Effector CD4-positive, alpha-beta T cell (primary cell): ENCODE results near the gene DCST2.
A peak's percentile ranks its signal among the peaks of the same experiment; 100 is the strongest.

Source experiments
- DNase-seq: peaks from one replicate; pipeline ENCODE4 v3.0.0-alpha.2; 2020
- total RNA-seq: gene quantifications from one replicate; lab custom pipeline; 2026; lab: John Stamatoyannopoulos, UW

The DCST2 gene
- total RNA-seq = 0.75 reads per million

GRCh38 chr1:155033524-155033923 is at the start of gene DCST2, which contains the start of gene DCST1:
Gene DCST2, minus strand, starts transcription at chr1:155033781. Its CDS starts 80 bp downstream, at chr1:155033701.
Gene DCST1, plus strand, starts transcription at chr1:155033824. Its CDS starts 213 bp downstream, at chr1:155034037.
- no peak for DNase-seq

- no peak for DNase-seq
These were observed 49.5 kb upstream of the DCST2 start for GRCh38 chr1:155083052-155083541.

GRCh38 chr1:155082301-155083051 is 48.9 kb upstream of the DCST2 start:
- DNase-seq = no peak

- no peak for DNase-seq
These were observed 48.1 kb upstream of the DCST2 start for GRCh38 chr1:155081472-155082300.

- no peak for DNase-seq
These were observed 47.0 kb upstream of the DCST2 start for GRCh38 chr1:155080312-155081228.

GRCh38 chr1:155079487-155080311 is 46.1 kb upstream of the DCST2 start:
- no peak for DNase-seq

- DNase-seq = no peak
These were observed 45.6 kb upstream of the DCST2 start for GRCh38 chr1:155079210-155079486.

GRCh38 chr1:155078469-155079209 is 45.1 kb upstream of the DCST2 start, which contains the start of gene EFNA3:
Gene EFNA3, plus strand, starts transcription at chr1:155078837. Its CDS starts 105 bp downstream, at chr1:155078942.
- no peak for DNase-seq

- DNase-seq = no peak
These were observed 44.3 kb upstream of the DCST2 start for GRCh38 chr1:155077758-155078445.

- DNase-seq = no peak
These were observed 43.8 kb upstream of the DCST2 start for GRCh38 chr1:155077346-155077745.

- no peak for DNase-seq
These were observed 42.8 kb upstream of the DCST2 start for GRCh38 chr1:155076371-155076770.

- no peak for DNase-seq
These were observed 42.0 kb upstream of the DCST2 start for GRCh38 chr1:155075535-155075934.

GRCh38 chr1:155073377-155074242 is 40.0 kb upstream of the DCST2 start:
- DNase-seq = no peak

GRCh38 chr1:155072531-155073289 is 39.1 kb upstream of the DCST2 start:
- DNase-seq = no peak

GRCh38 chr1:155071701-155072100 is 38.1 kb upstream of the DCST2 start:
- no peak for DNase-seq

GRCh38 chr1:155070721-155071569 is 37.4 kb upstream of the DCST2 start:
- DNase-seq = peak; percentile 66

- DNase-seq = no peak
These were observed 36.6 kb upstream of the DCST2 start for GRCh38 chr1:155070158-155070621.
